ENCODE results near the gene DUSP12.

DNA sequence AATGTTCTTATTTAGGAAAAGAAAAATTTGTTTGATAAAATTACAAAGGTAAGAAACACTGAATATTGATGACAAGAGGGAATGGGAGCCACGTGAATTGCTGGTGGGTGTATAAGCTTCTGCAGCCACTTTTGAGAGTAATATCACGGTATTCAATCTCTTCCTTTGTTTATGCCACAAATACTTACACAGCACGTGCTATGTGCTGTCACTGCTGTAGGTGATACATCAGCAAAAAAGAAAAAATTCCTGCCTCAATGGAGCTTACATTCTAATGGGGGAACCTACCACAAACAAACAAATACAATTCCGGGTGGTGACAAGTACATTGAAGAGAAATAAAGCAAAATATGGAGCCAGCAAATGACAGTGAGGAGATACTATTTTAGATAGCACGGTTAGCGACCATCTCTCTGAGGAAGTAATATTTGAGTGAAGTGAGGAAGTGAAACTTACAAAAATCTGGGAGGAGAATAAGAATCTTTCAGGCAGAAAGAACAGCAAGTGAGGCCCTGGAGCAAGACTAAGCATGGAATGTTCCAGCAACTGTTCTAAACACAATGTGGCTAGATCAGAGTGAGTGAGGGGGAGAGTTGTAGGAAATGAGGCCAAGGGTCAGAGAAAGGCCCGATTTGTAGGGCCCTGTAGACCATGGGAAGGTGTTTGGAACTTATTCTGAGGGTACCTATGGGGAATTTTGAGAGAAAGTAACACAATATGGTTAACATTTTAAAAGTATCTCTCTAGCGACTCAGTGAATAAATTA lies 30.8 kb upstream of the DUSP12 start:
- TF ChIP-seq, protein P1, sequence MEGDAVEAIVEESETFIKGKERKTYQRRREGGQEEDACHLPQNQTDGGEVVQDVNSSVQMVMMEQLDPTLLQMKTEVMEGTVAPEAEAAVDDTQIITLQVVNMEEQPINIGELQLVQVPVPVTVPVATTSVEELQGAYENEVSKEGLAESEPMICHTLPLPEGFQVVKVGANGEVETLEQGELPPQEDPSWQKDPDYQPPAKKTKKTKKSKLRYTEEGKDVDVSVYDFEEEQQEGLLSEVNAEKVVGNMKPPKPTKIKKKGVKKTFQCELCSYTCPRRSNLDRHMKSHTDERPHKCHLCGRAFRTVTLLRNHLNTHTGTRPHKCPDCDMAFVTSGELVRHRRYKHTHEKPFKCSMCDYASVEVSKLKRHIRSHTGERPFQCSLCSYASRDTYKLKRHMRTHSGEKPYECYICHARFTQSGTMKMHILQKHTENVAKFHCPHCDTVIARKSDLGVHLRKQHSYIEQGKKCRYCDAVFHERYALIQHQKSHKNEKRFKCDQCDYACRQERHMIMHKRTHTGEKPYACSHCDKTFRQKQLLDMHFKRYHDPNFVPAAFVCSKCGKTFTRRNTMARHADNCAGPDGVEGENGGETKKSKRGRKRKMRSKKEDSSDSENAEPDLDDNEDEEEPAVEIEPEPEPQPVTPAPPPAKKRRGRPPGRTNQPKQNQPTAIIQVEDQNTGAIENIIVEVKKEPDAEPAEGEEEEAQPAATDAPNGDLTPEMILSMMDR (IDR thresholded peaks at IDR 0.05), result no peak
- TF ChIP-seq POLR2A (IDR thresholded peaks at IDR 0.05), result no peak

Data from adrenal gland (tissue), 5 donors.